Adrenal gland (tissue), 12 donors: Measurements from ENCODE around the gene RICTOR. TPM values are rescaled to one million over a fixed set of nuclear protein-coding genes. Genes with fewer than 3 reads are reported as not detected.

Experiments used
- DNase-seq, 7 donors: peaks; one replicate each; pipeline ENCODE4 v3.0.0-alpha.2; 2019 to 2020
- H3K27ac ChIP-seq, 5 donors: fragments of 200-600 bp; sonication (generic) in 4 of 5; 1 replicate in 3 of 5; 2 replicates in 2 of 5; pipeline versions ENCODE4 v1.5.1 to v1.8.0; 2016 to 2020; ENCODE audit warnings: mild to moderate bottlenecking in 1 of 5
- H3K27me3 ChIP-seq: fragments of 200-600 bp; 2 replicates; pipeline ENCODE4 v1.8.0; 2021
- H3K36me3 ChIP-seq, 2 donors: fragments of 200-600 bp; replicated peaks in 1 of 2; 1 replicate in 1 of 2; 2 replicates in 1 of 2; pipeline versions ENCODE4 v1.5.1 to v1.8.0; 2018 to 2022
- H3K4me1 ChIP-seq, 2 donors: fragments of 200-600 bp; replicated peaks in 1 of 2; 1 replicate in 1 of 2; 2 replicates in 1 of 2; pipeline versions ENCODE4 v1.5.1 to v1.8.0; 2018 to 2021
- H3K4me3 ChIP-seq, 4 donors: fragments of 200-600 bp; sonication (generic) in 3 of 4; one replicate each; pipeline ENCODE4 v1.5.1; 2016 to 2018
- H3K9me3 ChIP-seq, 3 donors: fragments of 200-600 bp; sonication (generic) in 1 of 3; replicated peaks in 1 of 3; 1 replicate in 2 of 3; 2 replicates in 1 of 3; pipeline versions ENCODE4 v1.5.1 to v1.8.0; 2016 to 2021
- POLR2A ChIP-seq, 2 donors: fragments of 450-650 bp; IDR thresholded peaks; one replicate each; pipeline ENCODE4 v1.6.1; 2017; ENCODE audit warnings: antibody characterized with exemption in 2 of 2, mild to moderate bottlenecking in 2 of 2, moderate library complexity in 1 of 2
- WGBS, 4 donors: extraction: QIAGEN DNeasy Blood & Tissue Kit in 2 of 4; methylation state at CpG; one replicate each; pipeline versions ENCODE4 v1.1.5 to v1.1.7; 2013 to 2017; 5-methylcytosine and 5-hydroxymethylcytosine counted together
- intact Hi-C, 2 donors: fragments of 100-400 bp; cut with DNase I; formaldehyde crosslinking; loops; one replicate each; pipeline versions ENCODE4 v1.14.1 to v1.15.0; 2022 to 2023
- polyA plus RNA-seq, 3 donors: library from polyadenylated mRNA; stranded (reverse); fragments of 200-250 nt in 2 of 3; fragments of 350-450 nt in 1 of 3; fragmentation: Illumina TruSeq in 1 of 3; extraction: RNeasy Lipid Tissue Mini Kit (QIAGEN cat#74804) in 1 of 3; gene quantifications; one replicate each; pipeline ENCODE4 v1.2.3, GENCODE V29; 2013 to 2014
- total RNA-seq, 9 donors: library from RNA; depleted of rRNA in 4 of 9; stranded (reverse); fragments of >200 nt in 4 of 9; fragments of 120-200 nt in 1 of 9; fragmentation: NEBNext Ultra II Directional in 1 of 9; extraction: Animal tissue kit (Norgen Biotek cat#: 25700) in 1 of 9; gene quantifications; one replicate each; pipeline versions ENCODE4 v1.1.0 to v1.2.4, GENCODE V29; 2013 to 2023
- TF ChIP-seq, protein P1 (sequence below), 6 experiments: fragments of 450-650 bp in 4 of 6; fragments of 200-600 bp in 2 of 6; sonication (generic) in 1 of 6; IDR thresholded peaks; 1 replicate in 5 of 6; 2 replicates in 1 of 6; pipeline versions ENCODE4 v1.5.1 to v1.8.0; 2016 to 2021; ENCODE audit warnings: antibody characterized with exemption in 6 of 6, mild to moderate bottlenecking in 2 of 6, moderate library complexity in 1 of 6
- donor health status: healthy with polysubstance abuse.
- donor health status: Bipolar disorder and iron deficiency.
- donor health status: DM: yes; HTN: yes; CAD: no.
- donor health status: DM: no; HTN: no; CAD: no.
- donor health status: DM: no; HTN: no; CAD: no.
- donor health status: DM: yes; HTN: yes; CAD: no.

RICTOR gene
- total and polyA plus RNA-seq, 12 donors = 4.7 to 44.7 (median 21.7) TPM

DNA sequence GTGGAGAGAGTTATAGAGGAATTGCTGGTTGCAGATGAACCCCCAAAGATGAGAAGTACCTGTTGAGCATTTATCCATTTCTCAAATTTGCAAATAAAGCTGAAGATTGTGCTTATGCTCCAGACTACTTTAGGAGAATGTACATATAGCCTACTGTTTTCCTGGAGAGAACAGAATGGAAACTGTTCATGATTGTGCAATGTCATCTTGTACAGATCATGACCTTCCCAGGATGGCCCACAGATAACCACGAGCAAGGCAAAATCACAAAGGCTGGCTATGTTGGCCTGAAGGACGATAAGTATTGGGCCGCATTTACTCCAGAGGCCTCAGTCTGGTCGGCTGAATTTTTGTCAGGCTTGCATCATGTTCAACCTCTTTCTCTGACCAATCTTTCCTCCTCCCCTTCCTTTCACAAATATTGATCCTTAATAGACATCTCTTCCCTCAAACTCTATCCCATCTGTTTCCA, 28.5 kb upstream of the RICTOR start:
- no peaks in the 10 kb centered on the region for H3K27me3 ChIP-seq
- intact Hi-C loops = no loop called here
- H3K9me3 ChIP-seq = no peaks in the 10 kb centered on the region
- no peak overlapping the region for H3K4me3 ChIP-seq
- no peak for TF ChIP-seq POLR2A (IDR thresholded peaks at IDR 0.05)
- TF ChIP-seq, protein P1, sequence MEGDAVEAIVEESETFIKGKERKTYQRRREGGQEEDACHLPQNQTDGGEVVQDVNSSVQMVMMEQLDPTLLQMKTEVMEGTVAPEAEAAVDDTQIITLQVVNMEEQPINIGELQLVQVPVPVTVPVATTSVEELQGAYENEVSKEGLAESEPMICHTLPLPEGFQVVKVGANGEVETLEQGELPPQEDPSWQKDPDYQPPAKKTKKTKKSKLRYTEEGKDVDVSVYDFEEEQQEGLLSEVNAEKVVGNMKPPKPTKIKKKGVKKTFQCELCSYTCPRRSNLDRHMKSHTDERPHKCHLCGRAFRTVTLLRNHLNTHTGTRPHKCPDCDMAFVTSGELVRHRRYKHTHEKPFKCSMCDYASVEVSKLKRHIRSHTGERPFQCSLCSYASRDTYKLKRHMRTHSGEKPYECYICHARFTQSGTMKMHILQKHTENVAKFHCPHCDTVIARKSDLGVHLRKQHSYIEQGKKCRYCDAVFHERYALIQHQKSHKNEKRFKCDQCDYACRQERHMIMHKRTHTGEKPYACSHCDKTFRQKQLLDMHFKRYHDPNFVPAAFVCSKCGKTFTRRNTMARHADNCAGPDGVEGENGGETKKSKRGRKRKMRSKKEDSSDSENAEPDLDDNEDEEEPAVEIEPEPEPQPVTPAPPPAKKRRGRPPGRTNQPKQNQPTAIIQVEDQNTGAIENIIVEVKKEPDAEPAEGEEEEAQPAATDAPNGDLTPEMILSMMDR (IDR thresholded peaks at IDR 0.05) = no peak
- no peak overlapping the region for H3K27ac ChIP-seq
- WGBS, 4 donors = 57 to 71% (median 63%) methylated on average over 4 of the region's 4 CpGs
- no peaks in the 10 kb centered on the region for H3K4me1 ChIP-seq
- peak in 4 of 7 donors; percentile 16 to 22 (median 20) for DNase-seq
- no peaks in the 10 kb centered on the region for H3K36me3 ChIP-seq

DNA sequence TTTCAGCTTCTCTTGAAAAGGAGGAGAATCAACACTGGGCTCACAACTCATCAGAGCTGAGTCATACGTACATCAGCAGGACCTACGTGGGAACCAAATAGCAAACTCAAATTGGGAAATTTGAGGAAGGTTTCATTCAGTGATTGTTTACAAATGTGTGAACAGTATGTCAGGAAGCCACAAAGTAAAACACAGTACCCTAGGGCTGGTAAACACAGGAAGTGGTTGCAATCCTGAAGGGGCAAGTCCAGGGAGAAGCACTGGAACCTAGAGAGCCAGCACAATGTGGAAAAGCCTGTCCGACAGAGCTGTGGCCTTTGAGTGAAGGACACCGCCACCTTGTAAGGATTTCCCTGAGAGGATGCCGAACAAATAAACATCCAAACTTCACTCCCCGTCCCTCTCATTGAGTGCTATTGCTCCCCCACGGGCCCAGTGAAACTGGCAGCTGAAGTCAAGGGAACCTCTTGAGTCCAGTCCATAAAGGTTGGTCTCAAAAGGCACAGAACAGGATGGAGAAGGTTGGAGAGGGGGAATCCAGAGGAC, 26.7 kb upstream of the RICTOR start:
- Histone ChIP-seq H3K9me3 (no peaks in the 10 kb centered on the region), H3K4me3 (no peak overlapping the region), H3K27me3 (no peaks in the 10 kb centered on the region), H3K36me3 (no peaks in the 10 kb centered on the region), H3K4me1 (no peaks in the 10 kb centered on the region), H3K27ac (no peak overlapping the region)
- TF ChIP-seq, protein P1 (IDR thresholded peaks at IDR 0.05) = no peak
- TF ChIP-seq POLR2A (IDR thresholded peaks at IDR 0.05) = no peak
- DNase-seq = no peak
- 77 to 84% (median 83%) methylated on average over 6 to 7 of the region's 7 CpGs for whole genome bisulfite sequencing, 4 donors
- intact Hi-C loops = no loop called here

DNA sequence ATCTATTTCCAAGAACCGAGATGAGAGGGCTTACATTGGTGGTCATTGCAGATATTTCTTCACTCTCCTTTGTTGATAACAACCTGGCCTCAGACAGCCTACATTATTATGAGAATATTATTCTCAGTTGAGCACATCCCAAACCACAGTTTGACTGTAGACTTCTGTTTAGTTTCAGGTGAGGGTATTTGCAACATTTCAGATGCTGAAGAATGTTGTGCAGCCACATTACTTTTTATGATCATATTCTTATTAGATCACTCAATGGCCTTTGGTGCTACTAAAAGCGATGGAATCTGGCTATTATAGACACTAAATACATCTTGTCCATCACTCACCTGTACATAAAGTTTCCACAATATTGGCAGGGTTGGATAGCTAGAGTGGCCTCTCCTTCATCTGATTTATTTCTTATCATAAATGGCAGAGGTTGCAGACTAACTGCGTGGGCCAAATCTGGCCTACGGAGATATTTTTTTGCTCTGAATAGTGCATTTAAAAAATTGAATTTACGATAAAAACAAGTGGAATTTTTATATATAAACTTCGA, 26.2 kb upstream of the RICTOR start:
- Histone ChIP-seq H3K27ac (no peak overlapping the region), H3K9me3 (no peaks in the 10 kb centered on the region), H3K27me3 (no peaks in the 10 kb centered on the region), H3K4me3 (no peak overlapping the region), H3K36me3 (no peaks in the 10 kb centered on the region), H3K4me1 (no peaks in the 10 kb centered on the region)
- DNase-seq = no peak
- intact Hi-C loops = no loop called here
- no peak for TF ChIP-seq POLR2A (IDR thresholded peaks at IDR 0.05)
- TF ChIP-seq, protein P1 (IDR thresholded peaks at IDR 0.05) = no peak
- 84 to 89% (median 85%) methylated on average over 6 of the region's 6 CpGs for WGBS, 4 donors

DNA sequence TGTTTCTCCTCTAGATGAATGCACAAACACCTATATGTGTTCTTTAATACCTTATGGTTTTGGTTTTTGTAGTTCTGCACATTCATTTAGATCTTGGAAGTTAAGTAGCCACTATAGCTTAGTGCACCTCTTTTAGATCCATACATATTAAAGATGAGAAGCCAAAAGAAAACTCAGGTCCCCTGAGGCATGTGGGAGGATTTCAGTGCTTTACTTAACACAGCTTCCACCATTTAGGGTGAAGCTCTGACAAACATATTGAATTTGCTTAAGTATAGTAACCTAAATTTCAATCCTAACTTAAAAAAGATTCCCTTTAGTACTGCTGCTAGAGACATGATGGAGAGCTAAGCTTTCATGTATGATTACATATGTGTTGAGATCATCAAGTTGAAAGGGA, 25.6 kb upstream of the RICTOR start:
- Histone ChIP-seq H3K4me1 (no peaks in the 10 kb centered on the region), H3K27ac (no peak overlapping the region), H3K36me3 (no peaks in the 10 kb centered on the region), H3K4me3 (no peak overlapping the region), H3K27me3 (no peaks in the 10 kb centered on the region), H3K9me3 (no peaks in the 10 kb centered on the region)
- intact Hi-C loops = no loop called here
- TF ChIP-seq, protein P1 (IDR thresholded peaks at IDR 0.05) = no peak
- no peak for TF ChIP-seq POLR2A (IDR thresholded peaks at IDR 0.05)
- no peak for DNase-seq
